IPS-18c (cell line): ENCODE data around the gene RABGAP1L.
"Not testable (repeated sequence)": the region's sequence is repeated elsewhere in the genome, so short reads cannot be mapped to it uniquely, and the experiment has no call there.

Experiments
- H3K4me3 ChIP-seq: 2 replicates; pipeline ENCODE4 v1.7.0; 2013; ENCODE audit warnings: low read depth, mild to moderate bottlenecking, low read length, moderate library complexity; ENCODE audit not compliant: insufficient read depth
- H3K9me3 ChIP-seq: one replicate; pipeline ENCODE4 v1.6.1; 2013; ENCODE audit warnings: mild to moderate bottlenecking, low read length, moderate library complexity; ENCODE audit not compliant: control insufficient read depth, insufficient read depth

RABGAP1L gene

GRCh38 chr1:174174461-174175329 is 15.4 kb downstream of the RABGAP1L start:
- no peak overlapping the region for H3K4me3 ChIP-seq
- H3K9me3 ChIP-seq = no peaks in the 10 kb centered on the region

- not testable (repeated sequence) for H3K9me3 ChIP-seq
Observed at GRCh38 chr1:174178459-174178858, 19.1 kb downstream of the RABGAP1L start.

GRCh38 chr1:174189428-174190062 is 30.2 kb downstream of the RABGAP1L start:
- no peaks in the 10 kb centered on the region for H3K9me3 ChIP-seq

More at GRCh38 chr1:174178459-174178858, 19.1 kb downstream of the RABGAP1L start:
- not testable (repeated sequence) for H3K4me3 ChIP-seq

GRCh38 chr1:174190691-174191199 is 31.4 kb downstream of the RABGAP1L start:
- no peak overlapping the region for H3K4me3 ChIP-seq
- H3K9me3 ChIP-seq = no peaks in the 10 kb centered on the region

More at GRCh38 chr1:174189428-174190062, 30.2 kb downstream of the RABGAP1L start:
- H3K4me3 ChIP-seq = no peak overlapping the region

GRCh38 chr1:174191349-174191862 is 32.1 kb downstream of the RABGAP1L start:
- Histone ChIP-seq H3K9me3 (no peaks in the 10 kb centered on the region), H3K4me3 (no peak overlapping the region)

- Histone ChIP-seq H3K4me3 (no peak overlapping the region), H3K9me3 (no peaks in the 10 kb centered on the region)
Observed at GRCh38 chr1:174194461-174194860, 35.1 kb downstream of the RABGAP1L start.

GRCh38 chr1:174197088-174197487 is 37.8 kb downstream of the RABGAP1L start:
- no peaks in the 10 kb centered on the region for H3K9me3 ChIP-seq
- no peak overlapping the region for H3K4me3 ChIP-seq

GRCh38 chr1:174197547-174197946 is 38.2 kb downstream of the RABGAP1L start:
- no peak overlapping the region for H3K4me3 ChIP-seq

GRCh38 chr1:174198202-174198601 is 38.9 kb downstream of the RABGAP1L start:
- no peaks in the 10 kb centered on the region for H3K9me3 ChIP-seq

More at GRCh38 chr1:174197547-174197946, 38.2 kb downstream of the RABGAP1L start:
- H3K9me3 ChIP-seq = no peaks in the 10 kb centered on the region

GRCh38 chr1:174200746-174201145 is 41.4 kb downstream of the RABGAP1L start:
- Histone ChIP-seq H3K9me3 (no peaks in the 10 kb centered on the region), H3K4me3 (no peak overlapping the region)

More at GRCh38 chr1:174198202-174198601, 38.9 kb downstream of the RABGAP1L start:
- H3K4me3 ChIP-seq = no peak overlapping the region

- Histone ChIP-seq H3K9me3 (no peaks in the 10 kb centered on the region), H3K4me3 (no peak overlapping the region)
Observed at GRCh38 chr1:174204697-174205308, 45.5 kb downstream of the RABGAP1L start.

GRCh38 chr1:174206148-174206836 is 47.0 kb downstream of the RABGAP1L start:
- Histone ChIP-seq H3K9me3 (no peaks in the 10 kb centered on the region), H3K4me3 (no peak overlapping the region)

GRCh38 chr1:174209347-174210187 is 50.2 kb downstream of the RABGAP1L start:
- Histone ChIP-seq H3K9me3 (no peaks in the 10 kb centered on the region), H3K4me3 (no peak overlapping the region)

- H3K4me3 ChIP-seq = no peak overlapping the region
- no peaks in the 10 kb centered on the region for H3K9me3 ChIP-seq
Observed at GRCh38 chr1:174211486-174211885, 52.2 kb downstream of the RABGAP1L start.

GRCh38 chr1:174215766-174216165 is 56.4 kb downstream of the RABGAP1L start:
- Histone ChIP-seq H3K9me3 (no peaks in the 10 kb centered on the region), H3K4me3 (no peak overlapping the region)

GRCh38 chr1:174217248-174217647 is 57.9 kb downstream of the RABGAP1L start:
- no peaks in the 10 kb centered on the region for H3K9me3 ChIP-seq
- H3K4me3 ChIP-seq = no peak overlapping the region
